Eye (tissue), 1 donor: Measurements from ENCODE around the gene ATP10A.

Source experiments
- DNase-seq: peaks from one replicate; pipeline ENCODE4 v3.0.0-alpha.2; 2015

The ATP10A gene

GRCh38 chr15:25694239-25694584, 168.9 kb downstream of the ATP10A start:
- DNase-seq = no peak

GRCh38 chr15:25693321-25694238, 169.5 kb downstream of the ATP10A start:
- DNase-seq = peak; percentile 50

GRCh38 chr15:25691544-25692430, 171.3 kb downstream of the ATP10A start:
- peak; percentile 49 for DNase-seq

- DNase-seq = no peak
Measured at GRCh38 chr15:25690673-25691543, 172.2 kb downstream of the ATP10A start.

DNA sequence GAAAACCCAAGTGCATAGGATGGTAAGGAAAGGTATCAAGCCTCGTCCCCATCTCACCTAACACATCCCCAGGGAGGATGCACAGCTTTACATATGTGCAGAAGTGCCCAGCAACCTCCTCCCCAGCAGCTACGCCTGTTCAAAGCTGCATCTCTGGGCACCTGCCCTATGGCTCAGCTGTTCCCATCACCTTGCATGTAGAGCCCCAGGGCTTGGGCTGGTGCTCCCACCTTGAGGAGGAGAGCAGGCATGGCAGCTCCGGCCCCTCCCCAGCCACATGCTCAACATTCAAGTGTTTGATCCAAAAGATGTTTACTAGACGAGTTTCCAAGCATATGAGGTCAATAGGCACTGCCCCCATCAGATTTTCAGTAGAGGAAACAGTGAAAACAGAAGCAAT, 173.5 kb downstream of the ATP10A start:
- no peak for DNase-seq

GRCh38 chr15:25688166-25688565, 175.0 kb downstream of the ATP10A start:
- DNase-seq = no peak

GRCh38 chr15:25687689-25688088, 175.4 kb downstream of the ATP10A start:
- DNase-seq = no peak

DNA sequence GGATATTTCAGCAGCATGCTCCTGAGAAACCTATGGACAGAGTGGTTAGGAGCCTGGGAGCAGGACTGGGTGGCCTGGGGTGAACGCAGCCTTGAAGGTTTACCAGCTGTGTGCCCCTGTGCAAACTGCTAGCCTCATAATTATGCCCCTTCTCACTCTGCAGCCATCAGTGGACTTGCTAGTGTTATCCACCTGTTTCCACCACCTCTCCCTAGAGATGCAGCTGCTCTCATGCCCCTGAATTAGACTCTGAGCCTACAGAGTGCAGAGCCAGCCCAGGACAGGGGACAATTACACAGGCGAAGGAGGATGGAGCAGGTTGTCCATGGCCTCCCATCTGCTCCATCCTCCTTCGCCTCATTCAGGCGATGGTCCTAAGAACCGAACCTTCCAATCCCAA, 175.9 kb downstream of the ATP10A start:
- DNase-seq = no peak

GRCh38 chr15:25686780-25687179, 176.3 kb downstream of the ATP10A start:
- no peak for DNase-seq

- no peak for DNase-seq
Measured at GRCh38 chr15:25684521-25685431, 178.4 kb downstream of the ATP10A start.

DNA sequence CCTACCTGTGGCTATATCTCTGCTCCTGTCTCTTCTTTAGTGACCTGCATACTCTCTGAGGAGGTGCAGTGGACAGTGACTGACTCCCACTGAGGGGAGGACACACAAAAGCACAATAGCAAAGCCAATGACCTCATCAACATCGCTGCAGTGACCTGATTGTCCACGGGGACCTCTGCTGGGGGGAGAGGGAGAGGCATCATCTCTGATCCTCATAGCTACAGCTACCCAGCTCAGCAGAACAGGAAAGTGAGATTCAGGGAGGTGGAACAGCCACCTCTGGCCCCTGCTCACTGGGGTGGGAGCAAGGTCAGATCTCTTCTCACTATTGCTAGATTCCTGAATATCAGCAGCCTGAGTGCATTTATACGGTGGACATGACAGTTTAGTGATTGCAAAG, 179.2 kb downstream of the ATP10A start:
- no peak for DNase-seq

DNA sequence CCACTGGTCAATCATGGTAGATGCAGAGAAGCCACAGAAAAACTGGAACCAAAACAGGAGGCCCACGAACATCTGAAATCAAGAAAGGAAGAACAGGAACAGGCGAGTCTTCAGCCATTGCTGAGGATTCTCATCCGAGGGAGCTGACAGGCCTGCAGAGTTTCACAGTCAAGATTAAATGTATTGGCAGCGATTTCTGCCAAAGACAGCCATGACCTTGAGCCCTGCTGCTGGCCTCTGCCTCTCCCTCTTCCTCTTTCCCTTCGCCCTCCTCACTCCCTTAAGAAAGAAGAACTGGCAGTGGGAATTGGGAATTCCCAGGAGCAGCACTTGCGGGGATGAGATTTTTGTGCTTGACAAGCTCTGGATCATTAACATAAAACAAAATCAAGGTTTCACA, 179.7 kb downstream of the ATP10A start:
- no peak for DNase-seq

DNA sequence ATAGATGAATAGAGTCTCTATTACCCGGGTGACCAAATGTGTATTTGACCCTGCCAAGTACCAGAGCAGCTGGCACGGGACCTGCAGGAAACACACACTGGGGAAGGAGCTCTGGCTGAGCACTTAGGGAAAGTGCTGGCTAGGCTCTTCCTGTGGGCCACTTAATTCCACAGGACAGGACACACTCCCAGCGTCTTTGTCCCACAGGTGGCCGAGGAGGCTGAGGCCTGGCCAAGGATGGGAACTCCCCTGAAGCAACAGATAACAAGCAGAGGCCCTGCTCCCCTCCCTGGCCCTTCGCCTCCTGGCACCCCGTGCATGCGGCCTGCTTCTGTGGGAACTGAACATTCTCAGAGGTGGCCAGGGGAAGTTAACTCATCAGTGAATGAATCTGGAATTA, 180.8 kb downstream of the ATP10A start:
- no peak for DNase-seq

- no peak for DNase-seq
Measured at GRCh38 chr15:25680686-25681025, 182.5 kb downstream of the ATP10A start.

DNA sequence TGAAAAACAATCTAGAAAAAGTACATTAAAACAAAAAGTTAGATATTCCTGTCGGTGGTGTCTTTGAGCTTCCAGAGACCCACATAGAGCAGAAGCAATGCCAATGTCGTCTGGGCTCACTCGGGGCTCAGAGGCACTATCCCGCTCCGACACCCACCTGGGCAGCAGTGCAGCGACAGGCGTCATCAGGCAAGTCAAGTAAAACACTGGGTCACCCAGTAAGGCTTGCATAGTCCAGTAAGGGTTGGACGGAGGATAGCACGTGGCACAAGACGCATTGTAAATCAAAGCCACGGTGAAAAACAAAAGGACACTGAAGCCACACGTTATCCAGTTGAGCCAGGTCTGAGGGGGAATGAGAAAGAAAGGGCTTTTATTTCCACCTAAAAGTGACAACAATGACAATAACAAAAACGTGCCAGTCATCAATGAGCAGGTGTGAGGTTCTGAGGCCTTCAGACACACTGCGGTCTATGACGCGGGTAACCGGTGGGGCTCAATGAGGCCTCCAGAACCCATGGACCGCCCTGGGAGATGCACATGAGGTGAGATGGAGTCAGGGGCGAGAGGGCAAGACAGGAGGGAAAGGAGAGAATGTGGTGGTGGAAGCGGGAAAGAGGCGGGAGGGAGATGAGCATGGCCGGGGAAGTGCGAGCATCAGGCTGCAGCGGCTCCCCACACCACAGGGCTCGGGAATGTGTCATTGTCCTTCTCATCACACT, 183.0 kb downstream of the ATP10A start:
- no peak for DNase-seq

GRCh38 chr15:25679492-25679891, 183.6 kb downstream of the ATP10A start:
- no peak for DNase-seq

GRCh38 chr15:25678500-25678855, 184.6 kb downstream of the ATP10A start:
- no peak for DNase-seq

DNA sequence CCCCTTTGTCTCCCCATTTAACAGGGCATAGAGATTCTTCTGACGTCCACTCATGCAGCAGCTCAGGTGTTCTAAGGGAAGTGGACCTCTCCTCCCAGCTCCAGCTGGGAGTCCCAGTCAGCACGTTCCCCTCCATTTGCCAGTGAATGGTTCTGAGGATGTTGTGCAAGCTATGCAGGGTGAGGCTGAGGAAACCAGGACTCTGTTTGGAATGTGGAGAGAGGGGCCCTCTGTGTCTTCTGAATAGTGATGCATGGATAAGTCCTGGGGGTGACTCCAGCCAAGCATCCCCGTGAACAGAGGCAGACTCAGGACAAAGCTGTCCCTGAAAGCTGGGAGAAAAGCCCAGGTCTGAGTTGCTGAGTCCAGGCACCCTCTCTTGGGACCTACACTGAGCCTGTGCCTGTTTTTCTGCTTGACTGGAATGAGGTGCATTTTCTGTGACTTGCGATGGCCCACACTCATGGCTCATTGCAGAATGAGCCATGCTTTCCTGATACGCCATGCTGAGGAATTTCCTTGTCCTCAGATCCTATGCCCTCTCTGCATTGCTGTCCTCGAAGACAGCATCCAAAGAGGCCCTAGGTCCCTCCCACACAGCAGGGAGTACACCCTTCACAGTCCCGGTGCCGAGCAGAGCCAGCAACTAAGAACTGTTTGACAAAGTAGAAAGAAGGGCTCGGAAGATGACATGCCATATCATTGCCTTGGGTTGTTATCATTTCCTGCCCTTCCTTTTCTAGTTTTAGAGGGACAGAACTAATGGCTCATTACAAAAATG, 185.2 kb downstream of the ATP10A start:
- no peak for DNase-seq

- DNase-seq = no peak
Measured at GRCh38 chr15:25676070-25676469, 187.1 kb downstream of the ATP10A start.

- DNase-seq = no peak
Measured at GRCh38 chr15:25675396-25675795, 187.7 kb downstream of the ATP10A start.

DNA sequence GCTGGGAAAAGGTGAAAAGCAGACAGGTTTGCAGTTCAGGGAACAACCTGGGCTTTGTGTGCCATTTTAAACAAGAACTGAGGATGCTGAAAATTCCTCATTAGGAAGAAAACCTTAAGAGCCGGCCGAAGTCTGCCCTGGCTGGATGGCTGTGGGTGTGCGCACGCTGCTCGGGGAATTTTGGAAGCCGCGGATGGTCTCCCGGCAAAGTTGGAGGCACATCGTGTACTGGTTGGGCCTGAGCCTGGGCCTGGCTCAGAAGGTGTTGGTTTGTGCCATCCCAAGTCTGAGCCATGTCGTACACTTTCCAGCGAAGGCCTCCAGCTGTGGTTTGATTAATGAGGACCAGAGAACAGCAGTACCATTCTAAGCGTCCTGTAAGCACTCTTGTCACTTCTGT, 188.2 kb downstream of the ATP10A start:
- no peak for DNase-seq
